ENCODE measurements around the gene P3H2.
"Not testable (repeated sequence)": the region's sequence is repeated elsewhere in the genome, so short reads cannot be mapped to it uniquely, and the experiment has no call there.

The P3H2 gene

DNA sequence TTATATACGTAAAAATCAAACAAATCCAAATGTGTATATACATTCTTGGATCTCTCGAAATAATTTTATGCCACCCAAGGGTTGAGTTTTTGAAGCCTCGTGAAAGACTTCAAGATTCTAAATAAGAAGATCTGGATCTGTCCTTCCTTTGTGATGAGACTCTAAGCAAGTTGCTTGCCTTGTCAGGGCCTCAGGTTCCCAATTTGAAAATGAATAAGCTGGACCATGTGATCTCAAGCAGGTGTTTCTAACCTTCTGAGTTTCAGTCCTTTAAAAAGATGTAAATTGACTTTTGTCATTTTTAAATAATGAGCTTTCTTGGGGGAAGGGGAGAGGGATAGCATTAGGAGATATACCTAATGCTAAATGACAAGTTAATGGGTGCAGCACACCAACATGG lies 137.1 kb downstream of the P3H2 start:
- no peak for DNase-seq (ENCODE audit: low read depth, low spot score)

DNA sequence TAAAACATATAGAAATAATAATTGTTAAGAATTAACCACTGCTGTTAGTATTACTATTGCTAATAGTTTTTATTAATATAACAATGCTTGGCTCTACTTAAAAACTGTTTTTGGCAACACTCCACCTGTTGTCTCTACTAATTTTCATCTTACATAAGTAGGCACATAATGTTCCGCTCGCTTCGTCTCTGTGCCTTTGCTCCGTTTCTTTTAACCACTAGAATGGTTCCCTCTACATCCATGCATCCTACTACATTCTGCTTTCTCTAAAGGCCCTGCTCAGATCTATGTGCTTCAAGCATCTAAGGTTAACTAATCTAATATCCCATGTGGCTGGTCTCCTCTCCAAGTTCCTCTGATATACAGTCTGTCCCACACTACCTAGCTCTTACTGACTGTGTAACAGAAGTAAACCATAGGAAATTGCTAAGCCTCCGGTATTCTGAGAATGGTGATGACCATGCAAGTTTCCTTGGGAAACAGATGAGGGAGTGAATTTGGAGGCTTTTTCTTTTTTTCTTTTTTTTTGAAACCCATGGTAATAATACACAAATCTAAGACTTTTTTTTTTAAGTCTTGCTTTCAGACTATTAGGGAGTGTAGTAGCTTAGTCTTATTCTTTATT lies 138.3 kb downstream of the P3H2 start:
- no peak for DNase-seq (ENCODE audit: low read depth, low spot score)

DNA sequence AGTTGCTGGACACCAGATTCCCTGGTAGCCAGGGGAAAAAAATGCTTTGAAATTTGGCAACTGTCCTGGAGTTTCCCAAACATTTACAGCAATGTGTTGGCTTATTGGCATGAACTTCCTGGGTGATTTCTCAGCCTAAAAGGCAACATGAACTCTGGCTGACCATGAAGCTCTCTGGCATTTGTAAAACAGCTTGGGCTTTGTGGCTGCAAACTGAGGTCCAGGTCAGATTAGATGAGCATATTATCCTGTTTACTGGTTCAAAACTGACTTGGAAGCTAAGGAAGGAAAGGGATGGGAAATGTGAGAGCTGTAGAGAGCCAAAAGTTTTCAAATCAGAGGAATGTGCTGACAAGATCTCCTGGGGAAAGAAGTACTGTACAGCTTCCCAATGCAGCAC lies 139.0 kb downstream of the P3H2 start:
- DNase-seq (ENCODE audit: low read depth, low spot score) = no peak

DNA sequence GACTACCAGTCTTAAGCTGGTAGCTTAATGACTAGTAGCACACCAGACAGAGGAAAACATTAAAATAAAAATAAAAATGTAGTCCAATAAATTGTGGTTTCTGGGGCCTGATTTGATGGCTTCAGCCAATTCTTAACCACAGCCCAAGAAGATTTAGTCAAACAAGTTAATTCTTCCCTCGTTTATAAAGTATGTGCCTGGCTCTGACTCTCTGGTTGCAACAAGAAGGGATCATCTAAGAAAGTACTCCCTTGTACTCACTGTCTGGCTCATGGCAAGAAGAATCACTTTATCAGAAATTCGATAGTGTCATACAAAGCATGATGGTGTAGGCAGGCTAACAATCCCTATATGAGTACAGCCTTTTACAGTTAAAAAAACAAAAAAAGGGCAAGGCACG lies 141.9 kb downstream of the P3H2 start:
- DNase-seq (ENCODE audit: low read depth, low spot score) = no peak

DNA sequence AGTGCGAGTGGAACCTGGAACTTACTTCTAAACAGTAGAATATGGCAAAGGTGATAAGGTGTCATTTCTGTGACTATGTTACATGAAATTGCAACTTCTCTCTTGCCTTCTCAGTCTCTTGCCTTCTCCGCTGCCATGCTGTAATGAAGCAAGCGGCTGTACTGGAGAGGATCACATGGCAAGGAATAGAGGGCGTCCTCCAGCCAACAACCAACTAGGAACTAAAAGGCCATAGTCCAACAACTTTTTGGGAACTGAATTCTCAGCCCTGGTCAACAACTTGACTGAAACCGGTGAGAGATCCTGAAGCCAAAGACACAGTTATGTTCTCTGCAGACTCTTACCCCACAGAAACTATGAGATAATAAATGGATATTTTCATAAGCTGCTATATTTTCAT lies 143.5 kb downstream of the P3H2 start:
- DNase-seq (ENCODE audit: low read depth, low spot score) = no peak

DNA sequence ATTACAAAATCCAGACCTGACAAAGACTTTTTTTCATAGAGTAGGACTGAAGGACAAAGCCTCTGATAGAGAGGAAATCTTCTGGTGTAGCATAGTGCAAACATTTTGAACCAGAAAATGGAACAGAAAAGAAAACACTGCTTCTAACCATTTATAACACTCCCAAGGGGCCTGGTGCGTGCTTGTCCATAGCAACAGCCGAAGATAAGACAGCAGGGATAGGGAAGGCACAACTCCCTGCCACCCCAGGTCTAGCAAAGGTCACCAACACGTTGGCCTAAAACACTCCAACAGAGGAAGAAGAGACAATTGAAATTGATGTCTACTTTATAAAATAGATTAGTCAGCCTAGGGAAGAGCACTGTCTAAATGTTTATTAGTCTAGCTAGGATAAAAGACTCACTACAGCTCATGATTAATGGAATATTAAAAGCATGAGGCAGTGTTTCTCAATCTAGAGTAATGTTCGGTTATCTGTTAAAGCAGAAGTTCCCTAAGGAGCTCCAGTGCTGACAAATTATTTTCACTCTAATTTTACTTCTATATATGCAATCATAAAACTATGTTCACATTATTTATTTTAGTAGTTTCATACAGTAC lies 145.2 kb downstream of the P3H2 start:
- DNase-seq (ENCODE audit: low read depth, low spot score) = no peak

DNA sequence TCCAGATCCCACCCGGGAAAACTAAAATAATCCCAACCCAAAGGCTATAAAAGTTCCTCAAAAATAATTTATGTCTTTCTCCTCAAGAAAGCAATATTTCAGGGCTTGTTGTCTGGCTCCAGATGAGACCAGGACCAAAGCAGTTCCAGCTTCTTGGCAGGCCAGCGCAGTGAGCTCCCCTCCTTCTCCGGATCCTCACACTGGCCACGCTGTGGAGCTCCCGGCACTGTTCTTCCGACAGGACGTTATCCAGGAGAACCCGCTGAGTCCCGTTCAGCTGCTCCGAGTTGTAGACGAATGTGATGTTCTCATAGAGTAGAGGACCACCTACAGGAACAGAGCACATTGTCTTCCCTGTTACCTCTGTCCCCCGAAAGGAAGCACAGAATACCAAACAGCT lies 146.3 kb downstream of the P3H2 start:
- DNase-seq (ENCODE audit: low read depth, low spot score) = no peak

DNA sequence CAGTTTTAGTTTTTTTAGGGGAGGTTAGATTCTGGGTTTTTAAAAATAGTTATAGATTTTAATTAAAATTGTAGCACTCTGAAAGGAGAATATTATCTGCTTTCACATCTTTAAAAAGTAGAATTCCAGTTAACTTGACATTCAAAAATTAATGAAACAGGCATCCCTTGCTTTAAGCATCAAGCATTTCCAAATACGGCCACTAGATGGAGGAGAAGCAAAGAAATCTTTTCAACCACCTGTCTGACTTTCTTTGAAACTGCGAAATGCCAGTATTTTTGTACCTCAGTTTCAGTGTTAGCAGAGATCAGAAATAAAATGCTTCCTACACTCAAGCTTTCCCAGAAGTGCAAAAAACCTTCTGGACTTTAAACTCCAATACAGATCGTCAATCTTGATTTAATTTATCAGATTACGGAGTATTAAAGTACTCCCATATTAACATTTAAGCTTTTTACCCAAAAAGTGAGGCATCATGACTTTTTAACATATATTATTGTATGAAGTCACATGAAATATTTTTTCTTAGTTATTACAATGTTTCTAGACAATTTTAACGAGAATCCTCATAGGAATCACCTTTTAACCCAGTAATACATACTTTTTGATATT lies 153.3 kb downstream of the P3H2 start:
- no peak for DNase-seq (ENCODE audit: low read depth, low spot score)

DNA sequence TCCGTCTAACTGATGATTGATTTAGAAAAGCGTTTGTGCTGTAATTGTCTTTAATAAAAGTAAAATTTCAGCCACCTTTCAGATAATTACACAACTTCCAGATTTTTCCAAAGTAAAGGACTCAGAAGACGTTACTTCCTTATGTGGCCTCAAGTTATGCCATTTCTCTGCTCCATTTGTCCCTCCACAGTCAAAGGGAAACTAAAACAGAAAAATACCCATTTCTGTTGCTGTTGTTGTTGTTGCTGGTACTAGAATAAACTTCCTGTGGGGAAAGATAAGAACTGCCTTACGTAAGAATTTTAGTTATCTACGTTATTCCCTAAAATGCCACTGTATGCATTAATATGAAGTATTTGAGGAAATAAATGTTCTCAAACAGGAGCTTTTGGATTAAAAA lies 153.9 kb downstream of the P3H2 start:
- no peak for DNase-seq (ENCODE audit: low read depth, low spot score)

DNA sequence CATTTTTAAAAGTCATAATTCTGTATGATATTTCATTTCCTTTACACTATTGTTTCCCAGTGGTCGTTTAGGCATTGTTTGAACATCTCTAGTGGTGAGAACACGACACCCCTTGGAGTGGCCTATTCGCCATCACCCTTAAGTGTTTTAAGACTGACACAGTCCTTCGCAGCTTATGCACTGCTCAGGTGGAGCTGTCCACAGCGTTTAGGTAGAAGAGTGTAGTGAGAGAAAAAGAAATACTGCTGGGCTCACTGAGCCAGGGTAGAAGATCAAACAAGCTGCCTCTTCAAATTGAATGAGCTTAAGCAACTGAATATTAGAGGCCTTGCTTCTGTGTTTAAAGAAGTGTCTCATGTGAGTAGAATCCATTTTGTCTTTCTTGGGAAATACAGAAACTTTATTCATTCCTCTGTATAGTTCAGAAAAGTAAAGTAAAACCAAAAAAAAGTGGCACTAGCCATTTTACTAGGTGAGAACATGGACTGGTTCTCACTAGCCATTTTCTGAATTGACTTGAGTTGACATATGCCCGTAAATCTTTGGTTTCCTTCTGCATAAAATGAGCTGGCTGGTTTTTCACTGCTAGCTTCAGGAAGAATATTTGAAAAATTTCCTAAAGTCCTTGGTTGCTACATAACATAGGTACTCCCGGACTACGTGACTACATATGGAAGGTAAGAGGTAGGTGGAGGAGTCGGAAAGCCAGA lies 155.9 kb downstream of the P3H2 start:
- DNase-seq (ENCODE audit: low read depth, low spot score) = no peak

DNA sequence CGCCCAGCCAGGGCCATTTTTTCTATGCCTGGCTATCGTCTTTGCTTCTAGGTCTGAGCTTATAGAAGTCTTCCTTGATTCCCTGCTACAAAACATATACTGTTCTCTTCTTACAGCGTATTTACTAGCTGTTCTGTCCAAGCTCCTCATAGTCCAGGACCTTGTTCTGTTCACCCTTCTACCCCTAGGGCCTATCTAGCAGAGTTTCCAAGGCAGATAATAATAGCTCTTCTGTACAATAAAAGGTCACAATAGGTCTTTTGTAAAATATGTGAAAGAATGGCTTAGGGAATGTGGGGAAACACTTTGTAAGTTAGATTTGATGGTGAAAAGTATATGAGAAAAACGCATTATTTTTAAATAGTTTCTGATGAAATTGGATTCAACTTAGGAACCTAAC lies 158.2 kb downstream of the P3H2 start:
- no peak for DNase-seq (ENCODE audit: low read depth, low spot score)

DNA sequence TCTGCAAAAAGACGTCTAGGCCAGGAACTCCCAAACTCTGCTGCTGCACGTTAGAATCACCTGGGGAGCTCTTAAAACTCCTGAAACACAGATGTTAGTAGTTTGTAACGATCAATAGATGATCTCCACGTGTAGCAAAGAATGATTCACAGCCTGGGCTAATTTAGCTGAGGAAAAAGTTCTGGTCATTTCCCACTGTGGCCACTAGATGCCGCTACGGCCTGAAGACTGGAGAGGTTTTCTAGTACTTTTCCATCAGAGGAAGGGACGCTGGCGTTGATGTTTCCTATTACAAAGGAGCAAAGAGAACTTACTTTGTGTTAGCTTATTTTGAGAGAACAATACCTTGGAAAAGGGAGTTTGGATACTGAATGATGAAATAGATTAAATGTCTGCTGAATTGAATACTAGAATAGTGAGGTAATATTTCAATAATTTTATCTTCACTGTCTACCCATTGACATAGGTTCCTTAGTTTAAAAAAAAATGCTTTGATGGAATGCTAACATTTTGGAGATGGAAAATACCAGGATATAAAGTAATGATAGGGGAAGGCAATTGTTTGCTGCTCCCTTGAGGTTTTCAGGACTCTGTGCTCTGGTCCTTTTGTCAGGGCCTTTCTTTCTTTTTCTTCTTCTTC lies 159.1 kb downstream of the P3H2 start:
- DNase-seq (ENCODE audit: low read depth, low spot score) = no peak

DNA sequence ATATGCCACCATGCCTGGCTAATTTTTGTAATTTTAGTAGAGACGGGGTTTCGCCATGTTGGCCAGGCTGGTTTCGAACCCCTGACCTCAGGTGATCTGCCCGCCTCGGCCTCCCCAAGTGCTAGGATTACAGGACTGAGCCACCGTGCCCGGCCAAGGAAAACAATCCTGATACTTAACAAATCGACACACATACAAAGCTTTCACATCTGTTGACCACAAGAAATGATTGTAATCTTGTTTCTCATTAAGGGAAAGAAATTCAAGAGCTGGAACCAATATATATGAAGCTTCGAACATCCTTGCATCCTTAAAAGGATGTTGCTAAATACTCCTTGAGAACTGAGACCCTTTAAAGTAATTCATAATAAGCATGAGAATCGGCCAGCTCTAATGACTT lies 159.6 kb downstream of the P3H2 start:
- not testable (repeated sequence) for DNase-seq (ENCODE audit: low read depth, low spot score)

DNA sequence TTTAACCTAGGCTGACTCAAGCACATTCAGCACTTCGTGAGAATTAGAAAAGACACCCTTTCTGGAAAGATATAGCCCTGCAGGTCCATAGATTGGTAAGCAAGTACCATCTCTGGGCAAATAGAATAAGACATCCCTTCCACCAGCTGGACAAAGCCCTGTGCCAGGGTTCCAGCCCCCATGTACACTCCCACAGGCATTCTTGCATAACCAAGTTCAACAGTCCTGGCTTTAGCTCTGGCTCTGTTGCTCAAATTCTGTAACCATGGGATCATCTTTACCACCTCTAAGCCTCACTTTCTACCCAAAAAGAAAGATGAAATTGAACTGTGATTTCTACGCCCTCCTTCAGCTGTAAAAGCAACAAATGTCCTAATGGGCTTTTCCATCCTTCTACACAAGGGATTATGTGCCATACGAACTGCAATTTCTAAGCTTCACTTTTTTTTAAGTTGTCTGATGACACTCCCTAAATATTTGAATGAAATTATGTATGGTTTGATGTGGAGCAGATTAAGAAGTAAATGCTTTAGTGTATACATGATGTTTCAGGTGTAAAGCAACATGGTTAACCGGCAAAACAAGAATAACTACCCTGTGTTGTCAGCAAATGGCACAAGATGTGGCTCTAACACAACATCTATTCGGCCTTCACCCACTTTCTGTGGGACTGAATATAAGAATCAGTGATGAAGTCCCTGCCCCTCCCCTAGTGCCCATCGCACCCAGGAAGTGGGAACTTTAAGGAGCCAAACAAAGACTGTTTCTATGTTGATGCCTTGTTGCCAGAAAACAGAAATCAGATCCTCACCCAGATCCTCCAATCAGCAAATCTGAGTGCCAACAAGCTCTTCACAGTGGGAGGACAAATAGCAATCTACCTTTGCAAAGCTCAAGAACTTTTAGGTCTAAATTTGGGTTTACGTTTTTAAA lies 165.7 kb downstream of the P3H2 start:
- DNase-seq (ENCODE audit: low read depth, low spot score) = no peak

DNA sequence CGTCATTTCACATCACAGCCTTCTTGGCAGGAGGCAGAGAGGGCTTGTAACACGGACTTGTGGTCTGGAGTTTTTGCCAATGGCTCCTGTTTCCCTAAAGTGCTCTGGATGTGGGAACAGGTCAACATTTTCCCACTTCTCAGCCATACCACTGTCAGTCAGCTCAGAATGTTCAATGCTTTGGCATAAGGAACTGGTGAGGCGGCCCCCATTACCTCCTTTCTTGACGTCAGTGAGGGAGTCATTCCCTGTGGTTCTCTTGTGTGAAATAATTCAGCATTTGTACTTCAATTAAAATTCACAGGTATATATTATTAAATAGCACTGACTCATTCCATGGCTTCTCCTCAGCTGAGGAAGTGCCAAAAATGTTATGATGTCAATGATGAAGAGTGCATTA lies 167.1 kb downstream of the P3H2 start:
- DNase-seq (ENCODE audit: low read depth, low spot score) = no peak

DNA sequence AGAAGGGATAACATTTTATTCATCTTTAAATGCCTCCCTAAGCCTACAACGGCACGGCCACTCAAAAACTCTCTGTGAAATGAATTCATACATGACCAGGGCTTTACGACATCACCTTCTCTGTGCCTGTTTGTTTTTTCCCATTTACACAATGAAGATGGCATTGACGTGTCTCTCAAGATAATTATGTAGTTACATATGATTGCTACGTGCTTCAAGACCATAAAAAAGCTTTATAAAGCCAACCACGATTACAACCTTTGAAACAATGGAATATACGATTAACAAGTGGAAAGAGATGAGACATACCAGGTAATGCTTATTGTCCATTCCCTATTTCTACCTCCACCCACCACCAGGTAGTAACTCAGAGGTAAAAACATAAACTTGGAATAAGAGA lies 168.4 kb downstream of the P3H2 start:
- DNase-seq (ENCODE audit: low read depth, low spot score) = no peak

DNA sequence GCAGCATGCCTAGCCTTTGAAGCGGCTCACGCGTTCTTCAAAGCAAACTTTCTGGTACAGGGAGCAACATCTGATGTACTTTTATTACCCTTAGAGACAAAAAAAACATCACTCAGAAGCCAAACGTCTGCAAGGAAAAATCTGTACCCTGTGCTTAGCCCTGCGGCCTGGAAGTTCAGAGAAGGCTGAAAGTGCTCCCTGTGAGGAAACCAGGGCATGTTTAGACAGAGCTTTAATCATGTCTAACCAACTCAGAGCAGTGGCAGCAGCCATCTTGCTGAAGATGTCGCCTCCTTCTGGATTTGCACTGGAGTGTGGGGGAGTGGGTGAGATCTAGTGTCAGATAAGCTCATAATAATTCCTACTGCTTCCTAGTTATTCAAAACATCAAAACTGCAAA lies 170.4 kb downstream of the P3H2 start:
- no peak for DNase-seq (ENCODE audit: low read depth, low spot score)

DNA sequence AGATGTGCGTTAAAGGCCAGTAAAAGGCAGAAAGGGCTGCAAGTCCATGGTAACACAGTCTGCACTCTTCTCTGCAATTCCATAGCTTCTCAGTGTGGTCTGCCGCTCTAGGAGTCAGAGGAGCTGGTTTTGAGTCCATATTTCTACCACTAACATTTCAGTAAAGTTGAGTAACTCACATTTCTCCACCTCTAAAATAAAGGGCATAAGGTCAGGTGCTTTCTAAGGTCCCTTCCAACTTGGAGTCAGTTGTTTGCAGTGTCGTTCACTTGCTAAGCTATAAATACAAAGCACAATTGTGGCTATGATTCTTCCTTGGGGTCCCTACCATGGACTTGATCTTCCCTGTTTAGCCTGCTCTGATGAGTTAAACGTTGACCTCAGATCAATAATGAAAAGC lies 171.1 kb downstream of the P3H2 start:
- DNase-seq (ENCODE audit: low read depth, low spot score) = no peak

DNA sequence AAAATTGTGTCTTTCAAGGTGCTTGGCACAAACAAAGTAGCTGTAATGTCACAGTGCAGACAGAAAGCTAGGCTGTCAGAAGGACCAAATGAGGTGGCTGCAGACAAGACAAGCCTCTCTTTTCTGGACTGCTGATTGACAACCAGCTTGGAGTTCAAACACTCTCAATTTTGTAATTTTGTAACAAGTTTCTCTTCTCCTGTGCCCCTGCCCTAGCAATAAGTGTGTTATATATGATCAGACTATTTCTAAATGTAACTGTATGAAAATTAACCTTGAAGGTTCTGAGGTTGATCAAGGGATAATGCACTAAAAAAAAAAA lies 172.0 kb downstream of the P3H2 start:
- DNase-seq (ENCODE audit: low read depth, low spot score) = no peak

DNA sequence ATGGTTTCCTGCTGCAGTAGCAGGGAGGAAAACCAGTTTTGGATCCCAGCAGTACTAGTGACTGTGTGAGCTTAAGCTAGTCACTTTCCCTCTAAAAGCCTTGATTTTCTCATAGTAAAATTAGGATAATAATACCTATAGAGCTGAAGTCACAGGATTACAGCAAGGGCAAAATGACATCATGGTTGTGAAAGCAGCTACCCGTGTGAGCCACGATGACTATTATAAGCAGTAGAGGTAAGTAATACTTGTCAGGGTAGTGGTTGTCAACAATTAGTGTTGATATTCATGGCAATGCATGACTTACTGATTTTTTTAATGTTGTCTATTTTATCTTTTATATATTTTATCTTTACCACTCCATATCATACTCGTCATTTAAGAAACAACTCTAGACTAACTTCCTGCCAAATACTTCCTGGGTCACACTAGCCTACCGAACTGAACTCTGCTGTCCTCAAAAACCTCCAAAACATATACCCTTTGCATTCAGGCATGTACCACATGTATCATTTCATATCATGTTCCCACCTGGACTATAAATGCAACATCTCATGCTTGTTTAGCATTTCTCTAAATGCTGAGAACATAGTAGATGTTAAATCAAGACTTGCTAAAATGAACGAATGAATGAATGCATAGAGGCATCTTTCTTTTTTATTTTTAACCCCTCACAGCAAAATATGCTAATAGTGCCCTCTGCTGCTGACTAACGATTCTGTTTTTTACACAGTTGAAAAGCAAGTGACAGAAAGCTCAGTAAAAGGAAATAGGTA lies 172.6 kb downstream of the P3H2 start:
- no peak for DNase-seq (ENCODE audit: low read depth, low spot score)

DNA sequence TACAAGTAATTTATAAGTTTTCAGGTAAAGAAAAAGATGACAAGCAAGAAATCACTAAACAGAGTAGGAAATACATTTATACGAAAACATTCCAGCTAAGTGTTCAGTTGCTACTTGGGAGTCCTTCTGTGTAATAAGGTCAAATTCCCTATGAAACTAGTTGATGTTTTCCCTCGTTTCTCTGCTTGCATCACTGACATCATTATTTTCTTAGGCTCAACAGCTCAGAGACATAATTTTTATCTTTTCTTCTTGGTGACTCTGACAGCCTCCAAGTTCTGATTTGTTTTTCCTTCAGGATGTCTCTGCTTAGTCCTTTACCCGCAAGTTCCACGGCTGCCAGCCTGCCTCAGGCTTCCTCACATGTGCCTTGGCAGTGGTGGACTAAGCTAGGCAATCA lies 173.6 kb downstream of the P3H2 start:
- DNase-seq (ENCODE audit: low read depth, low spot score) = no peak

Measured in iPS DF 19.7 (cell line).